Measurements from ENCODE around the gene SIPA1L3. TPM values are rescaled to one million over a fixed set of nuclear protein-coding genes. Genes with fewer than 3 reads are reported as not detected.

The SIPA1L3 gene
- total and polyA plus RNA-seq, 9 of the 15 experiments (the other 6 are each of a cell fraction or from before 2014, with no cell fraction given), result 0.01 to 6.1 (median 2.5) TPM

- TF ChIP-seq STAG1 (CRISPR knock-in tag; IDR thresholded peaks at IDR 0.05; ENCODE audit: borderline replicate concordance) (no peak), CEBPB (tag; IDR thresholded peaks at IDR 0.05) (no peak), SP2 (IDR thresholded peaks at IDR 0.05; ENCODE audit: extremely low read depth, low read depth, low read length, poor library complexity, severe bottlenecking) (no peak), NCOR1 (IDR thresholded peaks at IDR 0.05) (peak; percentile 92), HNRNPL (IDR thresholded peaks at IDR 0.05; ENCODE audit: low read depth, low read length) (no peak), CLOCK (CRISPR knock-in tag; IDR thresholded peaks at IDR 0.05; ENCODE audit: borderline replicate concordance) (no peak), GTF2B (IDR thresholded peaks at IDR 0.05; ENCODE audit: extremely low read depth, insufficient read length) (no peak), ZNF274 (IDR thresholded peaks at IDR 0.05; ENCODE audit: borderline replicate concordance, low read depth, low read length) (no peak), VEZF1 (CRISPR knock-in tag; IDR thresholded peaks at IDR 0.05) (peak; percentile 37; the same call in 1 of the 2 replicates), U2AF1 (optimal IDR thresholded peaks at IDR 0.05; ENCODE audit: low read depth, low read length) (no peak), CHAMP1 (IDR thresholded peaks at IDR 0.05) (no peak), NR2C1 (IDR thresholded peaks at IDR 0.05) (no peak), NR2C1 (tag; IDR thresholded peaks at IDR 0.05) (0 out of 2 replicates have a peak, but pooled peaks have one; percentile 11), NFIX (CRISPR knock-in tag; IDR thresholded peaks at IDR 0.05; ENCODE audit: low read depth) (no peak), KAT2B (IDR thresholded peaks at IDR 0.05; ENCODE audit: low read depth, low read length) (no peak), SETDB1 (IDR thresholded peaks at IDR 0.05; ENCODE audit: low read length) (no peak), ZNF324 (CRISPR knock-in tag; IDR thresholded peaks at IDR 0.05) (no peak), NFRKB (IDR thresholded peaks at IDR 0.05; ENCODE audit: low read depth) (no peak), SMARCC2 (IDR thresholded peaks at IDR 0.05; ENCODE audit: low read depth) (peak; percentile 74; the same call in 1 of the 2 replicates), CCAR2 (IDR thresholded peaks at IDR 0.05; ENCODE audit: low read depth, low read length) (no peak), ZNF134 (CRISPR knock-in tag; conservative IDR thresholded peaks at IDR 0.05) (no peak)
These were observed 245.7 kb downstream of the SIPA1L3 start (continued) for GRCh38 chr19:38152461-38153379.

All from K562 (cell line).